CD14-positive monocyte (primary cell): ENCODE results near the gene KAT14. TPM values are rescaled to one million over a fixed set of nuclear protein-coding genes. Genes with fewer than 3 reads are reported as not detected.

Experiments used
- DNase-seq, 3 donors: peaks; one replicate each; pipeline ENCODE4 v3.0.0-alpha.2; 2011 to 2022
- H2AFZ ChIP-seq: 2 replicates; pipeline ENCODE4 v1.6.0; 2012; ENCODE audit warnings: mild to moderate bottlenecking, low read depth, low read length, inconsistent platforms; ENCODE audit not compliant: insufficient read depth, poor library complexity, severe bottlenecking
- H3K27ac ChIP-seq, 2 donors: 1 replicate in 1 of 2; 2 replicates in 1 of 2; pipeline ENCODE4 v1.5.1; 2012 to 2013; ENCODE audit warnings: low read length in 2 of 2, control low read depth in 1 of 2, inconsistent platforms in 1 of 2, low read depth in 1 of 2, mild to moderate bottlenecking in 1 of 2
- H3K27me3 ChIP-seq, 2 donors: one replicate each; pipeline versions ENCODE4 v1.6.0 to v1.6.1; 2011 to 2013; ENCODE audit warnings: low read length in 2 of 2; ENCODE audit not compliant: control insufficient read depth in 2 of 2, insufficient read depth in 2 of 2
- H3K36me3 ChIP-seq, 2 donors: replicated peaks in 1 of 2; 1 replicate in 1 of 2; 2 replicates in 1 of 2; pipeline versions ENCODE4 v1.5.1 to v1.6.1; 2012 to 2013; ENCODE audit warnings: low read length in 2 of 2, control low read depth in 1 of 2, inconsistent platforms in 1 of 2, mild to moderate bottlenecking in 1 of 2; ENCODE audit not compliant: insufficient read depth in 2 of 2, control insufficient read depth in 1 of 2
- H3K4me1 ChIP-seq, 2 donors: 1 replicate in 1 of 2; 2 replicates in 1 of 2; pipeline versions ENCODE4 v1.5.1 to v1.6.1; 2012 to 2013; ENCODE audit warnings: low read length in 2 of 2, control low read depth in 1 of 2, inconsistent platforms in 1 of 2, mild to moderate bottlenecking in 1 of 2, moderate library complexity in 1 of 2; ENCODE audit not compliant: insufficient read depth in 2 of 2, control insufficient read depth in 1 of 2
- H3K4me2 ChIP-seq: replicated peaks from 2 replicates; pipeline ENCODE3; 2012; ENCODE audit warnings: low read length, moderate library complexity, mild to moderate bottlenecking; ENCODE audit not compliant: poor library complexity, severe bottlenecking; ENCODE audit errors: extremely low read depth
- H3K4me3 ChIP-seq, 3 experiments: fragments of 200-600 bp in 1 of 3; sonication (generic) in 1 of 3; replicated peaks in 1 of 3; 1 replicate in 2 of 3; 2 replicates in 1 of 3; pipeline ENCODE4 v1.5.1; 2011 to 2013; ENCODE audit warnings: low read length in 3 of 3, mild to moderate bottlenecking in 3 of 3, control low read depth in 2 of 3, low read depth in 2 of 3, inconsistent platforms in 1 of 3, moderate library complexity in 1 of 3
- H3K79me2 ChIP-seq: 2 replicates; pipeline ENCODE4 v1.6.0; 2012; ENCODE audit warnings: mild to moderate bottlenecking, control low read depth, inconsistent platforms, low read length, moderate library complexity; ENCODE audit not compliant: insufficient read depth
- H3K9ac ChIP-seq: 2 replicates; pipeline ENCODE4 v1.6.0; 2017; ENCODE audit warnings: low read length, mild to moderate bottlenecking; ENCODE audit not compliant: insufficient read depth, poor library complexity, severe bottlenecking
- H3K9me3 ChIP-seq, 2 donors: replicated peaks in 1 of 2; 1 replicate in 1 of 2; 2 replicates in 1 of 2; pipeline versions ENCODE4 v1.5.1 to v1.6.1; 2012 to 2013; ENCODE audit warnings: low read length in 2 of 2, control low read depth in 1 of 2; ENCODE audit not compliant: control insufficient read depth in 1 of 2, insufficient read depth in 1 of 2
- H4K20me1 ChIP-seq: 2 replicates; pipeline ENCODE4 v1.6.0; 2012; ENCODE audit warnings: mild to moderate bottlenecking, low read length, control low read depth, moderate library complexity; ENCODE audit not compliant: insufficient read depth
- H3K27ac Mint-ChIP-seq, 7 donors: one replicate each; pipeline ENCODE4 v1.8.0; 2020; ENCODE audit warnings: mild to moderate bottlenecking in 7 of 7, mixed read lengths in 7 of 7, moderate library complexity in 6 of 7, inconsistent platforms in 2 of 7
- H3K27me3 Mint-ChIP-seq, 3 donors: one replicate each; pipeline ENCODE4 v1.8.0; 2021 to 2022; ENCODE audit warnings: low read depth in 3 of 3, mild to moderate bottlenecking in 3 of 3, mixed read lengths in 3 of 3, moderate library complexity in 3 of 3, inconsistent platforms in 1 of 3
- H3K36me3 Mint-ChIP-seq, 2 donors: one replicate each; pipeline ENCODE4 v1.8.0; 2020; ENCODE audit warnings: mixed read lengths in 2 of 2, inconsistent platforms in 1 of 2, mild to moderate bottlenecking in 1 of 2
- H3K4me1 Mint-ChIP-seq: one replicate; pipeline ENCODE4 v1.8.0; 2020; ENCODE audit warnings: mild to moderate bottlenecking, mixed read lengths
- H3K4me3 Mint-ChIP-seq, 2 donors: one replicate each; pipeline ENCODE4 v1.8.0; 2020; ENCODE audit warnings: mild to moderate bottlenecking in 2 of 2, mixed read lengths in 2 of 2, moderate library complexity in 1 of 2
- H3K9me3 Mint-ChIP-seq, 7 donors: one replicate each; pipeline ENCODE4 v1.8.0; 2020 to 2022; ENCODE audit warnings: mixed read lengths in 7 of 7, mild to moderate bottlenecking in 6 of 7, moderate library complexity in 6 of 7, inconsistent platforms in 2 of 7
- CTCF ChIP-seq: fragments of 200-600 bp; IDR thresholded peaks from one replicate; pipeline ENCODE4 v1.8.0; 2022; ENCODE audit warnings: antibody characterized with exemption, mild to moderate bottlenecking
- WGBS: methylation state at CpG from one replicate; pipeline ENCODE4 v1.1.5; 2013; ENCODE audit warnings: missing lambda C conversion rate; ENCODE audit not compliant: insufficient coverage; 5-methylcytosine and 5-hydroxymethylcytosine counted together
- intact Hi-C, 2 donors: fragments of 100-400 bp; cut with micrococcal nuclease; formaldehyde crosslinking; loops; one replicate each; pipeline versions ENCODE4 v1.15.0 to v1.15.1; 2023
- polyA plus RNA-seq, 3 donors: library from polyadenylated mRNA; depleted of rRNA in 1 of 3; unstranded in 2 of 3; stranded (reverse) in 1 of 3; fragments of 300-500 nt in 2 of 3; fragments of >200 nt in 1 of 3; fragmentation: Illumina TruSeq in 2 of 3; gene quantifications; 1 replicate in 2 of 3; 2 replicates in 1 of 3; pipeline ENCODE4 v1.2.3, GENCODE V29; 2012 to 2021

The KAT14 gene
- polyA plus RNA-seq, 3 donors, result 3.4 to 6.0 (median 5.7) TPM

- Mint-ChIP-seq H3K27ac (no peak overlapping the region), H3K27me3 (peaks cover 2 to 10% (median 9%) of the 10 kb centered on the region in 3 donors), H3K36me3 (no peaks in the 10 kb centered on the region), H3K4me1 (no peaks in the 10 kb centered on the region), H3K4me3 (no peak overlapping the region), H3K9me3 (peaks cover 0 to 4% (median 0%) of the 10 kb centered on the region in 7 donors)
- intact Hi-C loops, result no loop called here
- Histone ChIP-seq H3K4me2 (no peak overlapping the region), H3K27me3 (no peaks in the 10 kb centered on the region), H3K9ac (no peak overlapping the region), H2AFZ (no peak overlapping the region), H3K4me1 (no peaks in the 10 kb centered on the region), H3K27ac (no peak overlapping the region), H4K20me1 (no peaks in the 10 kb centered on the region), H3K9me3 (no peaks in the 10 kb centered on the region), H3K36me3 (no peaks in the 10 kb centered on the region), H3K4me3 (no peak overlapping the region), H3K79me2 (no peaks in the 10 kb centered on the region)
- 76% methylated on average over 2 of the region's 3 CpGs for WGBS
- TF ChIP-seq CTCF, result no peak
- DNase-seq, result no peak
Observed at GRCh38 chr20:18090044-18090443, 47.6 kb upstream of the KAT14 start.

GRCh38 chr20:18090477-18090876 is 47.2 kb upstream of the KAT14 start:
- Histone ChIP-seq H3K27ac (no peak overlapping the region), H3K27me3 (no peaks in the 10 kb centered on the region), H3K36me3 (no peaks in the 10 kb centered on the region), H2AFZ (no peak overlapping the region), H3K4me2 (no peak overlapping the region), H3K4me1 (no peaks in the 10 kb centered on the region), H3K9me3 (no peaks in the 10 kb centered on the region), H3K9ac (no peak overlapping the region), H3K4me3 (no peak overlapping the region), H4K20me1 (no peaks in the 10 kb centered on the region), H3K79me2 (no peaks in the 10 kb centered on the region)
- Mint-ChIP-seq H3K9me3 (peaks cover 0 to 4% (median 0%) of the 10 kb centered on the region in 7 donors), H3K4me3 (no peak overlapping the region), H3K4me1 (no peaks in the 10 kb centered on the region), H3K27me3 (peaks cover 2 to 11% (median 10%) of the 10 kb centered on the region in 3 donors), H3K27ac (no peak overlapping the region), H3K36me3 (no peaks in the 10 kb centered on the region)
- DNase-seq, result no peak
- WGBS, result 92% methylated on average over 5 of the region's 10 CpGs
- no peak for TF ChIP-seq CTCF
- intact Hi-C loops, result no loop called here
